Measurements from ENCODE around the gene ADRA2B.

Gene ADRA2B

DNA sequence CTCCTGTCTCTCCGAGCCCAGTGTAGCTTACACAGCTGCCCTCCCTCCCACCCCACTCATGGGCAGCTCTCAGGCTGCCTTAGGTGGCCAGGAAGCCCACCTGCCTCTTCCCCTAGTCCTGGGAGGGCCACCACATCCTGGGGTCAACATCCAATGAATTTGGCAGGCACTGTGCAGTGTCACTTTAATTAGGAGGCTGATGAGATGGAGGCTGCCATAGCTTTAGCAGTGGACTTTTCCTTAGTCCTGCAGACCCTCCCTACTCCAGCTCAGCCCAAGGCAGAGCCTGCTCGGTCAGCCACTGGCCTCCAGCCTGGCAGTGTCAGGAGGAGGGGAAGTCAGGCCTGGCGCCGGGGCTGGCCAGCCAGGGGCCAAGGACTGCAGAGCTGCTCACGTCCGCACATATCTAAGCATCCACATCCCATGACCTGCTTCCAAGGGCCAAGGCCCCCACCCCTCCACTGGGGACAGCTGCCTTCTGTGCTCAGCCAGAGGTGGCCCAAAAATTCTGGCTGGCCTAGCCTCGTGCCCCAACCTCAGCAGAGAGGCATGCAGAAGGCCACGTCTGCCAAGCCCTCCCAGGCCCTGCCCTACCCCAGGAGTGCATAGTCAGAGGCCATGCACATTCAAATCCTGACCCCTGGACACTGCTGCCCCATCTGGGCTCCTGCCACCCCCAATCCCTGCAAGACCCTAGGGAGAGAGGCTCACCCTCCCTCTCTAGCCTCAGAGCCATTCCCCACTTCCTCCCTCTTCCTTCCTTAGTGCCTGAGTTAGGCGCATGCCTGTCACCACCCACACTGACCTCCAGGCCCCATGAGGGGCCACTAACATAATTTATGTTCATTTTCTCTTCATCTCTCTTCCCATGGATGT, 33.1 kb downstream of the ADRA2B start:
- Mint-ChIP-seq H3K36me3 (ENCODE audit: low read depth) (no peaks in the 10 kb centered on the region), H3K4me3 (no peak overlapping the region)
- TF ChIP-seq, protein P1, sequence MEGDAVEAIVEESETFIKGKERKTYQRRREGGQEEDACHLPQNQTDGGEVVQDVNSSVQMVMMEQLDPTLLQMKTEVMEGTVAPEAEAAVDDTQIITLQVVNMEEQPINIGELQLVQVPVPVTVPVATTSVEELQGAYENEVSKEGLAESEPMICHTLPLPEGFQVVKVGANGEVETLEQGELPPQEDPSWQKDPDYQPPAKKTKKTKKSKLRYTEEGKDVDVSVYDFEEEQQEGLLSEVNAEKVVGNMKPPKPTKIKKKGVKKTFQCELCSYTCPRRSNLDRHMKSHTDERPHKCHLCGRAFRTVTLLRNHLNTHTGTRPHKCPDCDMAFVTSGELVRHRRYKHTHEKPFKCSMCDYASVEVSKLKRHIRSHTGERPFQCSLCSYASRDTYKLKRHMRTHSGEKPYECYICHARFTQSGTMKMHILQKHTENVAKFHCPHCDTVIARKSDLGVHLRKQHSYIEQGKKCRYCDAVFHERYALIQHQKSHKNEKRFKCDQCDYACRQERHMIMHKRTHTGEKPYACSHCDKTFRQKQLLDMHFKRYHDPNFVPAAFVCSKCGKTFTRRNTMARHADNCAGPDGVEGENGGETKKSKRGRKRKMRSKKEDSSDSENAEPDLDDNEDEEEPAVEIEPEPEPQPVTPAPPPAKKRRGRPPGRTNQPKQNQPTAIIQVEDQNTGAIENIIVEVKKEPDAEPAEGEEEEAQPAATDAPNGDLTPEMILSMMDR (IDR thresholded peaks at IDR 0.05; ENCODE audit: unreplicated experiment in 3 of 3) = no peak

DNA sequence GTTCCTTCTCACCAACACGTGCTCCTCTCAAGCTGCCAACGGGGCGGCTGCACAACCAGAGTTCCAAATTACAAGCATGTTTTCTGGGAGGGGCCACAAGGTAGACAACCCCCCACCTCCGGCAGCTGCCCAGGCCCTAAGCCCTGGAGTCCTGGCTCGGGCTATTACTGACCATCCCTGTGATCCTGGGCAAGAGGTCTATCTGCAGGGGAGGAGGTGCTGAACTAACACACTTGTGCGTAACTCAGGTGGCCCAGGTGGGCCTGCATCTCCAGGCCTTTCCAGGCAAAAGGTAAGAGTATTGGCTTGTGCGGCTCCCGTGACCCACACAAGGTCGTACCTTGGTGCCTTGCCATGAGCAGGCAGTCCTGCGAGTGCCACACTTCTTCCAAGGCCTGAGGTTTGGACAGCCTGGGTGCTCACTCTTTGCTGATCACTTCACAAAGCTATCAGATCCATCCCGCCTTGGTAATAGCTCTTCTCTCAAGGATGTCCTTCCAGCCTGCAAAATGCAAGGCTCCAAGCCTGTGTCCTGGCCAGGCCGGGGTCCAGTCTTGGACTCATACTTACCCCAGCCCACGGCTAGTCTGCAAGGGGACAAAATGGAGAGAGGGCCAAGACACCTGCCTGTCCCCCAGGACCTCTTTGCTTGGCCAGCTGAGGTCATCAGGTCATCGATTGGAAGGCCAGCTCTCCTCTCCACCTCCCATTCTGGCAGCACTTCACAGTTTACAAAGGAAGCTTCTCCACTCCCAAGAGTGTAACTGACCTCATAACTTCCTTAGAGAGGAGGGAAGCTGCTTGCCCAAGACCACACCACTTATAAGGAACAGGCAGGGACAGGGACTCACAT, 33.9 kb downstream of the ADRA2B start:
- no peak overlapping the region for H3K4me3 Mint-ChIP-seq
- no peak overlapping the region for H3K27ac Mint-ChIP-seq
- no peaks in the 10 kb centered on the region for H3K36me3 Mint-ChIP-seq (ENCODE audit: low read depth)
- TF ChIP-seq, protein P1 (IDR thresholded peaks at IDR 0.05; ENCODE audit: unreplicated experiment in 3 of 3) = no peak
- H3K27me3 Mint-ChIP-seq (ENCODE audit: low read depth) = peaks cover 4% of the 10 kb centered on the region
- peaks cover 6% of the 10 kb centered on the region for H3K9me3 Mint-ChIP-seq
- peaks cover 6% of the 10 kb centered on the region for H3K4me1 Mint-ChIP-seq

More for the DNA sequence above, 33.1 kb downstream of the ADRA2B start:
- Mint-ChIP-seq H3K27ac (no peak overlapping the region), H3K27me3 (ENCODE audit: low read depth) (peaks cover 4% of the 10 kb centered on the region), H3K9me3 (peaks cover 3% of the 10 kb centered on the region), H3K4me1 (peaks cover 6% of the 10 kb centered on the region)

DNA sequence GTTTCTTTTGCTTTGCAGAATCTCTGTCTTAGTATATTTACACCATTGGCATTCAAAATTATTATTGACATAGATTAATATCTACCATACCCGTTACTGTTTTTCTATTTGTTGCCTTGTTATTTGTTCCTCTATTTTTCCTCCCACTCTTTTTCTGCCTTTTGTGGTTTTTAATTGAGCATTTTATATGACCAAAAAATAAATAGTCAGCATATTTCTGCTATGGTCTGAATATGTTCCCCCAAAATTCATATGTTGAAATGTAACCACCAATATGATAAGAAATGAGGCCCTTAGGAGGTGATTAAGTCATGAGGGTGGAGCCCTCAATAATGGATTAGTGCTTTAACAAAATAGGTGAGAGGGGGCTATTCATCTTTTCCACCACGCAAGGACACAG, 35.3 kb downstream of the ADRA2B start:
- Mint-ChIP-seq H3K9me3 (peaks cover 8% of the 10 kb centered on the region), H3K27me3 (ENCODE audit: low read depth) (peaks cover 4% of the 10 kb centered on the region), H3K36me3 (ENCODE audit: low read depth) (no peaks in the 10 kb centered on the region), H3K4me1 (peaks cover 6% of the 10 kb centered on the region), H3K27ac (no peak overlapping the region), H3K4me3 (no peak overlapping the region)
- TF ChIP-seq, protein P1 (IDR thresholded peaks at IDR 0.05; ENCODE audit: unreplicated experiment in 3 of 3) = no peak

DNA sequence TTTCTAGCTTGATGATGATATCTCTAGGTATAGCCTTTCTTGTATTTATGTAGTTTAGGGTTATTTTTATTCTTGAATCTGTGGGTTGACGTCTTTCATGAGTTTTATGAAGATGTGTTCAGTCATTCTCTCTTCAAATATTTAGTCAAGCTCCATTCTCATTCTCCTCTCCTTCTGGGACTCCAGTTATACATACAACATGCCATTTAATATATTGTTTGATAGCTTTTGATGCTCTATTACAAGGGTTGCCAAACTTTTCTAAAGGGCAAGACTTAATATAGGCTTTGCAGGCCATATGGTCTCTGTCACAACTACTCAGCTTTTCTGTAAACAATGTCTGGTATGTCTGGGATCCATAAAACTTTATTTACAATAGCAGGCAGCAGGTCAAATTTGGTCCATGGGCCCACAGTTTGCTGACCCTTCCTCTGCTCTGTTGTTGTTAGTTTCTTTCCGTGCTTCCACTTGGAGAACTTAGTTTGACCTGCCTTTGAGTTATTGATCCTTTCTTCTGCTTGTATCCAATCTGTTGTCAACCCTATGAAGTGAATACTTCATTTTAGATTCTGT, 41.1 kb downstream of the ADRA2B start:
- Mint-ChIP-seq H3K9me3 (peaks cover 21% of the 10 kb centered on the region), H3K4me3 (no peak overlapping the region), H3K4me1 (peaks cover 27% of the 10 kb centered on the region), H3K27ac (no peak overlapping the region), H3K36me3 (ENCODE audit: low read depth) (no peaks in the 10 kb centered on the region), H3K27me3 (ENCODE audit: low read depth) (peaks cover 11% of the 10 kb centered on the region)
- TF ChIP-seq, protein P1 (IDR thresholded peaks at IDR 0.05; ENCODE audit: unreplicated experiment in 3 of 3) = no peak

DNA sequence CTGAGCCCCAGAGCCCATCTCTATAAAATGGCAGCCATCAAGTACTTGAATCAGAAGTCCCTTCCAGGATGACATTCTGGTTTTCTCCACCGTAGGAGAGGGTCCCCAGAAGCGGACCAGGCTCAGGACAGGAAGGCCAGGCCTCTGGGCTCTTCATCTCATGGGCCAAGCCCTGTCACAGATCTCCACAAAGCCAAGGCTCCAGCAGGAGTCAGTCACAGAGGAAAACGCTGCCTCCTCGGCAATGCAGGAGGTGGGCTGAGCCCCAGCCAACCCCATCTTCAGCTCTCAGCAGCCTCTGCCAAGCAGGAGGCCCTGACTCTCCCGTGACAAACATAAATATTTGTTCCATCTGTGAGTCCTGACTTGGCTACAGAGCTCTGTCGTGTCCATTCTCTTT, 42.2 kb downstream of the ADRA2B start:
- H3K4me3 Mint-ChIP-seq = no peak overlapping the region
- H3K9me3 Mint-ChIP-seq = peaks cover 21% of the 10 kb centered on the region
- H3K36me3 Mint-ChIP-seq (ENCODE audit: low read depth) = no peaks in the 10 kb centered on the region
- no peak overlapping the region for H3K27ac Mint-ChIP-seq
- H3K27me3 Mint-ChIP-seq (ENCODE audit: low read depth) = peaks cover 11% of the 10 kb centered on the region
- TF ChIP-seq, protein P1 (IDR thresholded peaks at IDR 0.05; ENCODE audit: unreplicated experiment in 3 of 3) = no peak
- peaks cover 27% of the 10 kb centered on the region for H3K4me1 Mint-ChIP-seq

All from nephron (organoid).